IMR-90 (cell line): Measurements from ENCODE around the gene PTPRN2.

Experiments used
- BHLHE40 ChIP-seq: fragments of 150-350 bp; IDR thresholded peaks from 2 replicates; pipeline ENCODE4 v1.6.1; 2016; ENCODE audit warnings: mild to moderate bottlenecking, low read depth, low read length
- CEBPB ChIP-seq: IDR thresholded peaks from 2 replicates; pipeline ENCODE4 v1.6.1; 2012; ENCODE audit warnings: low read depth, low read length, improper control_type of control experiment
- MAZ ChIP-seq: IDR thresholded peaks from 2 replicates; pipeline ENCODE4 v1.6.1; 2012; ENCODE audit warnings: low read depth, mild to moderate bottlenecking, low read length, improper control_type of control experiment, moderate library complexity, borderline replicate concordance
- MXI1 ChIP-seq: IDR thresholded peaks from 2 replicates; pipeline ENCODE4 v1.6.1; 2012; ENCODE audit warnings: low read depth, mild to moderate bottlenecking, low read length, moderate library complexity, borderline replicate concordance
- POLR2A ChIP-seq: IDR thresholded peaks from 2 replicates; pipeline ENCODE4 v1.6.1; 2012; ENCODE audit warnings: mild to moderate bottlenecking, low read depth, low read length
- RAD21 ChIP-seq: IDR thresholded peaks from 2 replicates; pipeline ENCODE4 v1.6.1; 2012; ENCODE audit warnings: low read length, improper control_type of control experiment
- RCOR1 ChIP-seq: IDR thresholded peaks from 2 replicates; pipeline ENCODE4 v1.6.1; 2012; ENCODE audit warnings: mild to moderate bottlenecking, low read length, improper control_type of control experiment; ENCODE audit not compliant: insufficient replicate concordance
- RFX5 ChIP-seq: IDR thresholded peaks from 2 replicates; pipeline ENCODE4 v1.8.0; 2012; ENCODE audit warnings: low read depth, mild to moderate bottlenecking, low read length, moderate library complexity
- SMC3 ChIP-seq: fragments of 150-350 bp; IDR thresholded peaks from 2 replicates; pipeline ENCODE4 v1.6.1; 2016; ENCODE audit warnings: low read depth, mild to moderate bottlenecking, antibody characterized with exemption, low read length, moderate library complexity
- TF ChIP-seq, protein P1 (sequence below): conservative IDR thresholded peaks from 2 replicates; pipeline ENCODE4 v1.5.1; 2012; ENCODE audit warnings: mild to moderate bottlenecking, low read depth, low read length, improper control_type of control experiment

GRCh38 chr7:157832421-157832820, 755.2 kb downstream of the PTPRN2 start:
- TF ChIP-seq, protein P1, sequence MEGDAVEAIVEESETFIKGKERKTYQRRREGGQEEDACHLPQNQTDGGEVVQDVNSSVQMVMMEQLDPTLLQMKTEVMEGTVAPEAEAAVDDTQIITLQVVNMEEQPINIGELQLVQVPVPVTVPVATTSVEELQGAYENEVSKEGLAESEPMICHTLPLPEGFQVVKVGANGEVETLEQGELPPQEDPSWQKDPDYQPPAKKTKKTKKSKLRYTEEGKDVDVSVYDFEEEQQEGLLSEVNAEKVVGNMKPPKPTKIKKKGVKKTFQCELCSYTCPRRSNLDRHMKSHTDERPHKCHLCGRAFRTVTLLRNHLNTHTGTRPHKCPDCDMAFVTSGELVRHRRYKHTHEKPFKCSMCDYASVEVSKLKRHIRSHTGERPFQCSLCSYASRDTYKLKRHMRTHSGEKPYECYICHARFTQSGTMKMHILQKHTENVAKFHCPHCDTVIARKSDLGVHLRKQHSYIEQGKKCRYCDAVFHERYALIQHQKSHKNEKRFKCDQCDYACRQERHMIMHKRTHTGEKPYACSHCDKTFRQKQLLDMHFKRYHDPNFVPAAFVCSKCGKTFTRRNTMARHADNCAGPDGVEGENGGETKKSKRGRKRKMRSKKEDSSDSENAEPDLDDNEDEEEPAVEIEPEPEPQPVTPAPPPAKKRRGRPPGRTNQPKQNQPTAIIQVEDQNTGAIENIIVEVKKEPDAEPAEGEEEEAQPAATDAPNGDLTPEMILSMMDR = no peak
- TF ChIP-seq BHLHE40 (no peak), RFX5 (no peak), MXI1 (no peak), SMC3 (no peak), POLR2A (no peak), RAD21 (no peak), CEBPB (no peak), MAZ (no peak), RCOR1 (no peak)
